HEK293T (cell line): Measurements from ENCODE around the gene CDCA8.

Experiments used
- ARNT ChIP-seq: fragments of 450-650 bp; IDR thresholded peaks from 2 replicates; pipeline ENCODE4 v1.6.1; 2017; ENCODE audit warnings: mild to moderate bottlenecking
- BHLHE40 ChIP-seq: fragments of 450-650 bp; IDR thresholded peaks from 2 replicates; pipeline ENCODE4 v1.6.1; 2016; ENCODE audit warnings: mild to moderate bottlenecking, moderate library complexity, borderline replicate concordance
- ELF4 ChIP-seq: fragments of 450-650 bp; IDR thresholded peaks from 2 replicates; pipeline ENCODE4 v1.6.1; 2017; ENCODE audit warnings: antibody characterized with exemption
- FOXA1 ChIP-seq: fragments of 450-650 bp; IDR thresholded peaks from 2 replicates; pipeline ENCODE4 v1.6.1; 2016; ENCODE audit warnings: mild to moderate bottlenecking
- FOXK2 ChIP-seq: fragments of 450-650 bp; IDR thresholded peaks from 2 replicates; pipeline ENCODE4 v1.6.1; 2016; ENCODE audit warnings: mild to moderate bottlenecking
- FOXM1 ChIP-seq: fragments of 450-650 bp; IDR thresholded peaks from 2 replicates; pipeline ENCODE4 v1.6.1; 2017; ENCODE audit warnings: mild to moderate bottlenecking, borderline replicate concordance
- L3MBTL2 ChIP-seq: fragments of 450-650 bp; conservative IDR thresholded peaks from 2 replicates; pipeline ENCODE4 v1.6.1; 2016; ENCODE audit warnings: mild to moderate bottlenecking
- LEF1 ChIP-seq: fragments of 450-650 bp; IDR thresholded peaks from 2 replicates; pipeline ENCODE4 v1.6.1; 2017; ENCODE audit warnings: mild to moderate bottlenecking, borderline replicate concordance
- NFRKB ChIP-seq: fragments of 450-650 bp; IDR thresholded peaks from 2 replicates; pipeline ENCODE4 v1.6.1; 2016; ENCODE audit warnings: mild to moderate bottlenecking, moderate library complexity
- PKNOX1 ChIP-seq: fragments of 450-650 bp; IDR thresholded peaks from 2 replicates; pipeline ENCODE4 v1.6.1; 2016
- SP1 ChIP-seq: fragments of 450-650 bp; IDR thresholded peaks from 2 replicates; pipeline ENCODE4 v1.6.1; 2017
- SUZ12 ChIP-seq: fragments of 450-650 bp; IDR thresholded peaks from 2 replicates; pipeline ENCODE4 v1.6.1; 2016; ENCODE audit warnings: mild to moderate bottlenecking
- ZNF384 ChIP-seq: fragments of 450-650 bp; IDR thresholded peaks from 2 replicates; pipeline ENCODE4 v1.6.1; 2016

- no peak for TF ChIP-seq FOXM1
- TF ChIP-seq PKNOX1: no peak
- TF ChIP-seq ZNF384: no peak
- TF ChIP-seq ELF4: no peak
- no peak for TF ChIP-seq SUZ12
- TF ChIP-seq SP1: no peak
- no peak for TF ChIP-seq FOXK2
- no peak for TF ChIP-seq BHLHE40
- no peak for TF ChIP-seq LEF1
- no peak for TF ChIP-seq ARNT
- no peak for TF ChIP-seq NFRKB
- TF ChIP-seq L3MBTL2: no peak
- TF ChIP-seq FOXA1: no peak
Observed at GRCh38 chr1:37731312-37732019, 39.1 kb downstream of the CDCA8 start.
